RWPE2 (cell line): Measurements from ENCODE around the gene PAPPA2.

Source experiments
- ATAC-seq: fragments of 200-7000 bp; cut with Tn5 transposase; 3 replicates; pipeline ENCODE4 v1.9.1; 2021; ENCODE audit warnings: low read depth
- DNase-seq: peaks from one replicate; pipeline ENCODE4 v3.0.0-alpha.2; 2020; ENCODE audit warnings: low spot score
- H3K27ac ChIP-seq: fragments of 450-650 bp; 2 replicates; pipeline ENCODE4 v1.5.1; 2017; ENCODE audit warnings: mild to moderate bottlenecking; ENCODE audit not compliant: poor library complexity, severe bottlenecking
- H3K27me3 ChIP-seq: fragments of 250-450 bp; sonication (Bioruptor Pico); 2 replicates; pipeline ENCODE4 v1.5.1; 2021; ENCODE audit warnings: mild to moderate bottlenecking, moderate library complexity; ENCODE audit not compliant: insufficient read depth, poor library complexity, severe bottlenecking
- H3K36me3 ChIP-seq: fragments of 250-450 bp; sonication (Bioruptor Pico); 2 replicates; pipeline ENCODE4 v1.5.1; 2020; ENCODE audit warnings: low read depth, mild to moderate bottlenecking, moderate library complexity
- H3K4me1 ChIP-seq: fragments of 250-450 bp; sonication (Bioruptor Pico); 2 replicates; pipeline ENCODE4 v1.5.1; 2021; ENCODE audit warnings: mild to moderate bottlenecking, moderate library complexity; ENCODE audit not compliant: insufficient read depth, poor library complexity, severe bottlenecking
- H3K4me3 ChIP-seq: fragments of 250-450 bp; sonication (Bioruptor Pico); 2 replicates; pipeline ENCODE4 v1.5.1; 2021; ENCODE audit warnings: mild to moderate bottlenecking, moderate library complexity; ENCODE audit not compliant: severe bottlenecking
- H3K9me3 ChIP-seq: fragments of 250-450 bp; sonication (Bioruptor Pico); 2 replicates; pipeline ENCODE4 v1.5.1; 2021; ENCODE audit warnings: mild to moderate bottlenecking, moderate library complexity; ENCODE audit not compliant: severe bottlenecking
- TF ChIP-seq, protein P1 (sequence below): fragments of 450-650 bp; IDR thresholded peaks from one replicate; pipeline ENCODE4 v1.5.1; 2017; ENCODE audit warnings: mild to moderate bottlenecking, moderate library complexity; ENCODE audit not compliant: poor library complexity, severe bottlenecking

Gene PAPPA2

DNA sequence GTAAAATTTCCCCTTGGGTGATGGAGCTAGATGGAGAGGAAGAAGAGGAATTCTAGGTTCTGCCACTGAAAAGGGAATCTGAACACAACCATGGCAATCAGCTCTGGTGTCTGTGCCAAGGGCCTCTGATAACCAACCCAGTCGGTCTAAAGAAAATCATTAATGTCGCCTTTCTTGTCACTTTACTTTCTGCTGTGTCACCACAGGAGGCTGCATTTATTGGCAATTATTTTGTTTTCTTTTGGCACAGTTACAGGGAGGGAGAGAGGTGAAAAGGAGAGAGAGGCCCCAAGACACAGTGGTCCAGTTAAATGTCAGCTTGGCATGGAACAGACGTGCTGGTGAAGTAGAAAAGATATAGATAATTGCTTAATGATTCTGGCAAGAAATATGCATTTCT is 414.6 kb downstream of the PAPPA2 start:
- Histone ChIP-seq H3K4me1 (no peaks in the 10 kb centered on the region), H3K27ac (no peak overlapping the region), H3K36me3 (no peaks in the 10 kb centered on the region), H3K27me3 (peaks cover 7% of the 10 kb centered on the region), H3K4me3 (no peak overlapping the region), H3K9me3 (no peaks in the 10 kb centered on the region)
- ATAC-seq (no peak), DNase-seq (no peak)
- TF ChIP-seq, protein P1, sequence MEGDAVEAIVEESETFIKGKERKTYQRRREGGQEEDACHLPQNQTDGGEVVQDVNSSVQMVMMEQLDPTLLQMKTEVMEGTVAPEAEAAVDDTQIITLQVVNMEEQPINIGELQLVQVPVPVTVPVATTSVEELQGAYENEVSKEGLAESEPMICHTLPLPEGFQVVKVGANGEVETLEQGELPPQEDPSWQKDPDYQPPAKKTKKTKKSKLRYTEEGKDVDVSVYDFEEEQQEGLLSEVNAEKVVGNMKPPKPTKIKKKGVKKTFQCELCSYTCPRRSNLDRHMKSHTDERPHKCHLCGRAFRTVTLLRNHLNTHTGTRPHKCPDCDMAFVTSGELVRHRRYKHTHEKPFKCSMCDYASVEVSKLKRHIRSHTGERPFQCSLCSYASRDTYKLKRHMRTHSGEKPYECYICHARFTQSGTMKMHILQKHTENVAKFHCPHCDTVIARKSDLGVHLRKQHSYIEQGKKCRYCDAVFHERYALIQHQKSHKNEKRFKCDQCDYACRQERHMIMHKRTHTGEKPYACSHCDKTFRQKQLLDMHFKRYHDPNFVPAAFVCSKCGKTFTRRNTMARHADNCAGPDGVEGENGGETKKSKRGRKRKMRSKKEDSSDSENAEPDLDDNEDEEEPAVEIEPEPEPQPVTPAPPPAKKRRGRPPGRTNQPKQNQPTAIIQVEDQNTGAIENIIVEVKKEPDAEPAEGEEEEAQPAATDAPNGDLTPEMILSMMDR = no peak

DNA sequence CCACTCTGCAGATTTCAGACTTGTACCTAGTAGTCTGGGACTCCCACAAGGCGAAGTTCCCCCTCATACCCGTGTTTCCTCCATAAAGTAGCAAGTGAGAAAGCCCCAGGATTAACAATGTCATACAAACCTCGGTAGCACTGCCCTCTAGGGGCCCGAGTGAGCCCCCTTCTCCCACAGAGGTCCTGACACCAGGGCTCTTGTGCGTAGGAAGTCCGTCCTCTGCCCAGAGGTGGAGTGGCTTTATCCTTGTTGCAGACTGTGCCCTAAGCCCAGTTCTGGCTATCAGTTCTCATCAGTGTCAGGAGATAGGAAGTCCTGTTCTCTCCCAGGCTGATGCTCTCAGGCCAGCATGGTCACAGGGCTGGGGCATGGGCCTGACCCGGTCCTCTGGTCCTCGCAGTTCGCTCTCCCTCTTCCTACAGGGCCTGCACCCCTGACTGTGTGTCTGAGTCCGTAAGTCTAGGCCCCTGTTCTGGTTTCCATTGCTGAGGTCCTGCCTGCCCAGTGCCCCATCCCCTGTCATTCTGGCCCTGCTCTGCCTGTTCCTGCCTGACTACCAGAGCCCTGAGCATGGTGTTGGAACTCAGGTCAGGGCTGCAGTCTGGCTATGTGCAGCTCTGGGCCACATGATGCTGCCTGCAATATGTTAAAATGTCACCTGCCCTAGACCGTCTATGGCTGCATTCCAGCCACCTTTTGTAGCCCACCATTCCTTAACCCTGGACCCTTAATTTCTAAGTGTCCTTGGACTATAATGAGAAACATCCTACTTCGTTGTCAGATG is 416.0 kb downstream of the PAPPA2 start:
- Histone ChIP-seq H3K9me3 (no peaks in the 10 kb centered on the region), H3K27ac (no peak overlapping the region), H3K27me3 (peaks cover 6% of the 10 kb centered on the region), H3K4me1 (no peaks in the 10 kb centered on the region), H3K4me3 (no peak overlapping the region), H3K36me3 (no peaks in the 10 kb centered on the region)
- no peak for ATAC-seq
- TF ChIP-seq, protein P1 = no peak
- no peak for DNase-seq

DNA sequence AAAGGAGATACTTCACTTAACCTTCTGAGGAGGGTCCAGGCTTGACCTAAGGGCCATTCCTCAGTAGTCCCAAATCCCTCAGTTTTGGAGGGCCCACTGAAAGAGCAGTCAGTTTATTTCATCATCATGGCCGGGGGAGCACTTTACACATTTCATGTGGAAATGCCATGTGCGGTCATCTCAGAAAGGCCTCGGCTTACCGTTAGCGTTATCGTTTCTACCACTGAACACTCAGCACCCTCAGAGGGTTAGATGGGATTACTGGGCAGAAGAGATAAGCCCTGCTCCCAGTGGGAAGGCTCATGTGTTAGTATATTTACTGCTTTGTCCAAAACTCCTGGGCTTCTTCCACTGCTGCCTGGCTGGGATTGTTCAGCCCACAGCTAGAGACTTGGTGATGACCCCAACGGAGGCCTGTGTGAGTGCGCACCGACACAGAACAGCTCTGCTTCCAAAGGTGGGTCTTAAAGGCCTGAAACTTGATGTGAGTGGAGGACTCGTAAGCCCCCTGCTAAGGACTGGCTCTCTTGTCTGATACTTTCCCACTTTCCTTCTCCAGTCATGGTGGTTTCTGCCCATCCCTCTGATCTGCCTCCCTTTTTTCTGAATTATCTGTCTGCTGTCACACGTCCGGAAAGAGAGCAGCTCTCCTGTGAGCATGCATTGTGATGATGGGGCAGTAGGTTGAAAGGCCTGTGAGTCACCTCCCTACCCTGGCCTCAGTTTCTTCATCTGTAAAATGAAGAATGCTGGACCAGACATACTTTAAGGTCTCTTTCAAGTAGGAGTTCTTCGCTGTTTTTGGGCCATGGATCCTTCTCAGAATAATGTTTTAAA is 417.0 kb downstream of the PAPPA2 start:
- TF ChIP-seq, protein P1 = no peak
- Histone ChIP-seq H3K4me3 (no peak overlapping the region), H3K27me3 (no peaks in the 10 kb centered on the region), H3K9me3 (no peaks in the 10 kb centered on the region), H3K36me3 (no peaks in the 10 kb centered on the region), H3K27ac (no peak overlapping the region), H3K4me1 (no peaks in the 10 kb centered on the region)
- DNase-seq (no peak), ATAC-seq (no peak)

DNA sequence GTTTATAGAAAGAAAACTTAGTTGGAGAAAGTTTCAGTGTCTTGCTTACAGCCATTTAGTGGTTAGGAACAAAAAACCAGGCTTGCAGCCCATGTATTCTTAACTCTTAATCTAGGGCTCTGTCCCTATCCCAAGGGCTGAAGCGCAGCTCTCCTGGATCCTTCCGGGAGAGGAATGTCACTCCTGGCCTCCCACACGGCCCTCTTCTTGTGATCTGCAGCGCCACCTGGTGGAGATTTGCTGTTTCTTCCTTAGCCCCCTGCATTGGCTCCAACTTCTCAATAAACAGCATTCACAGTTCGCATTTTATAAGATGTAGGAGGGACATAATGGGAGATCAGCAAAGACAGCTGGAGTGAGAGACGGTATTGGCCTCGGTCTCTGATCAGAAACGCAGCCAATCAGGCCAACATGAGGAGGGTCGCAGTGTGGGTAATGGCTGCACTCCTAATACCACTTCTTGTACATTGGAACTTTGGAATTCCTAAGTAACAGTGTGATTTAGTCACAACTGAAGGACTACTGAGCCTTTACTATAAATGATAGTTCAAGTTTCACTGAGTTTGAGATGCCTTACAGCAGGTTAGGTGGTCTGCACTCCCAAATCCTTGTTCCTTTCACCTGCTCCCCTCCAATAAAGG is 418.1 kb downstream of the PAPPA2 start:
- TF ChIP-seq, protein P1 = peak; percentile 82
- H3K27me3 ChIP-seq = no peaks in the 10 kb centered on the region
- no peak overlapping the region for H3K27ac ChIP-seq
- no peaks in the 10 kb centered on the region for H3K4me1 ChIP-seq
- no peaks in the 10 kb centered on the region for H3K36me3 ChIP-seq
- peak; percentile 83 for ATAC-seq
- H3K4me3 ChIP-seq = no peak overlapping the region
- no peak for DNase-seq
- H3K9me3 ChIP-seq = no peaks in the 10 kb centered on the region
